Esophagus muscularis mucosa (tissue), 3 donors: ENCODE data around the gene PEX14.

ENCODE experiments used
- POLR2AphosphoS5 ChIP-seq, 2 donors: sonication (generic); formaldehyde crosslinking; IDR thresholded peaks; one replicate each; pipeline ENCODE4 v1.6.1; 2017; ENCODE audit warnings: antibody characterized with exemption in 2 of 2
- TF ChIP-seq, protein P1 (sequence below), 3 experiments: fragments of 200-600 bp in 2 of 3; fragments of 450-650 bp in 1 of 3; sonication (generic) in 2 of 3; IDR thresholded peaks; one replicate each; pipeline ENCODE4 v1.5.1; 2017 to 2019; ENCODE audit warnings: antibody characterized with exemption in 3 of 3, mild to moderate bottlenecking in 2 of 3, moderate library complexity in 1 of 3

DNA sequence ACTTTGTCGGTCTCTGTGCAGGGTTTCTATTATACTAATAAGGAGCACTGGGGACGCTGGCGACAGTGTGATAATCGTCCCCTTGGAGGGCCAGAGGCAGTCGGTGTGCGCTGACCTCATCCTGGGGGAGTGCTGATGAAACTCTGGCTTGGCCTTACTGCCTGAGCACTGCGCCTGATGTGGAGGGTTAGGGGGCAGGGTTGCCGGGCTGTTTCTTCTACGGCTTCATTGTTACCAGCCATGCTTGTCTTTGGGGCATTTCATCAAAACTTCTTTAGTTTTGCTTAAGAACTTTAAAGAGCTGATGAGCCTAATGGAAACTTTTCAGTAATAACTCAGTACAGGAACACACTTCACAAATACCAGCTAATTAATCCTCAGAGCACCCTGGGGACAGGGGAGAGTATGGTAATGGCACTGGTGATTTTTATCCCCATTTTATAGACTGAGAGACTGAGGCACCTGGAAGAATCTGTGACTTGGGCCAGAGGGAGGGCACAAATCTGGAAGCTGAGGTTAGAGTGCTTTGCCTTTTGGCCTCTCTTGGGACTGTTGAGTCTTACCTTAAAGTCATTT, 81.8 kb downstream of the PEX14 start:
- TF ChIP-seq, protein P1, sequence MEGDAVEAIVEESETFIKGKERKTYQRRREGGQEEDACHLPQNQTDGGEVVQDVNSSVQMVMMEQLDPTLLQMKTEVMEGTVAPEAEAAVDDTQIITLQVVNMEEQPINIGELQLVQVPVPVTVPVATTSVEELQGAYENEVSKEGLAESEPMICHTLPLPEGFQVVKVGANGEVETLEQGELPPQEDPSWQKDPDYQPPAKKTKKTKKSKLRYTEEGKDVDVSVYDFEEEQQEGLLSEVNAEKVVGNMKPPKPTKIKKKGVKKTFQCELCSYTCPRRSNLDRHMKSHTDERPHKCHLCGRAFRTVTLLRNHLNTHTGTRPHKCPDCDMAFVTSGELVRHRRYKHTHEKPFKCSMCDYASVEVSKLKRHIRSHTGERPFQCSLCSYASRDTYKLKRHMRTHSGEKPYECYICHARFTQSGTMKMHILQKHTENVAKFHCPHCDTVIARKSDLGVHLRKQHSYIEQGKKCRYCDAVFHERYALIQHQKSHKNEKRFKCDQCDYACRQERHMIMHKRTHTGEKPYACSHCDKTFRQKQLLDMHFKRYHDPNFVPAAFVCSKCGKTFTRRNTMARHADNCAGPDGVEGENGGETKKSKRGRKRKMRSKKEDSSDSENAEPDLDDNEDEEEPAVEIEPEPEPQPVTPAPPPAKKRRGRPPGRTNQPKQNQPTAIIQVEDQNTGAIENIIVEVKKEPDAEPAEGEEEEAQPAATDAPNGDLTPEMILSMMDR (IDR thresholded peaks at IDR 0.05): no peak
- no peak for TF ChIP-seq POLR2AphosphoS5 (IDR thresholded peaks at IDR 0.05)
